Measurements from ENCODE around the gene ABLIM2.

GRCh38 chr4:8146157-8146556 lies 12.5 kb downstream of the ABLIM2 start:
- TF ChIP-seq CTCF (IDR thresholded peaks at IDR 0.05; ENCODE audit: low read length) (no peak), EZH2 (optimal IDR thresholded peaks at IDR 0.05; ENCODE audit: low read depth, low read length) (no peak)
